Right lobe of liver (tissue), 4 donors: ENCODE results near the gene MYO5A.

Experiments
- CTCF ChIP-seq, 4 donors: fragments of 200-600 bp in 3 of 4; fragments of 450-650 bp in 1 of 4; IDR thresholded peaks; one replicate each; pipeline versions ENCODE4 v1.5.1 to v1.8.0; 2016 to 2022; ENCODE audit warnings: antibody characterized with exemption in 4 of 4, mild to moderate bottlenecking in 2 of 4
- POLR2A ChIP-seq: fragments of 450-650 bp; IDR thresholded peaks from one replicate; pipeline ENCODE4 v1.6.1; 2017; ENCODE audit warnings: antibody characterized with exemption, mild to moderate bottlenecking
- donor health status: DM: no; HTN: no; CAD: no.
- donor health status: DM: no; HTN: no; CAD: no.
- donor health status: DM: no; HTN: yes; CAD: no.

- TF ChIP-seq CTCF (IDR thresholded peaks at IDR 0.05) = no peak
- no peak for TF ChIP-seq POLR2A
Measured at GRCh38 chr15:52359722-52360121, 169.0 kb downstream of the MYO5A start.
